ENCODE measurements around the gene ZNF512B.

The ZNF512B gene

DNA sequence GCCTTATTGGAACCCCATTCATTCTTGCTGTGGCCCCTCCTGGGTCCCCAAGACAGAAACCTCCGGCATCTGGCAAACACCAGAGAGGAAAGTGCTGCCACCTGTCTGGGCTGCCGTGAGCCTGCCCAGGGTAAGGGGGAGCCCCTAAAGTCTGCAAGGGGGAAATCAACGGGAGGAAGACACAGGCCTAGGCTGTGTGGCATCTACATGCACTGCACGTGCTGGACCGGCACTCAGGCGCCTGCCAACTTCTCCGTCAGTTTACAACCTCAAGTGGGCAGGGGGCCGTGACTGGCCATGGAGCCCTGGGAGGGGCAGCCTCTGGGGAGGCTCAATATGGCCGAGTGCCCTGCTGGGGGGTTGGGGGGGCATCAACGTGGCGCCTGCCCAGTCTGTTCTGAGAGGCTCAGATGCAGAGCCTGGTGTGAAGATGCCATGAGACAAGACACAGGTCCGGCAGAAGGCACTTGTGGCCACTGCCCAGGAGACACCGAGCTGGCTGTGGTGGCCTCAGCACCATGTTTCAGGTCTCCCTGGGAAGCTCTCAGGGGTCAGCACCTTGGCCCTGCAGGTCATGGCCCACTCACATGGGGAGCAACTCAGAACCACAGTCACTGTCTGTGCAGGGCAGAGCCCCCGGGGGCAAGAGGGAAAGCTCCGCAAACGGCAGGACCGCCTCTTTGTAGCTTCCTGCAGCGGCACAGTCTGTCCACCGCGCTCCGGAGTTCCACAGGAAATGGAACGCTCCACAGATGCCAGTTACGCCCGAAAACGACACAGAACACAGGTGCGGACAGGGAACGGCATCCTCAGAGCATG lies 21.9 kb downstream of the ZNF512B start:
- DNase-seq, result no peak

DNA sequence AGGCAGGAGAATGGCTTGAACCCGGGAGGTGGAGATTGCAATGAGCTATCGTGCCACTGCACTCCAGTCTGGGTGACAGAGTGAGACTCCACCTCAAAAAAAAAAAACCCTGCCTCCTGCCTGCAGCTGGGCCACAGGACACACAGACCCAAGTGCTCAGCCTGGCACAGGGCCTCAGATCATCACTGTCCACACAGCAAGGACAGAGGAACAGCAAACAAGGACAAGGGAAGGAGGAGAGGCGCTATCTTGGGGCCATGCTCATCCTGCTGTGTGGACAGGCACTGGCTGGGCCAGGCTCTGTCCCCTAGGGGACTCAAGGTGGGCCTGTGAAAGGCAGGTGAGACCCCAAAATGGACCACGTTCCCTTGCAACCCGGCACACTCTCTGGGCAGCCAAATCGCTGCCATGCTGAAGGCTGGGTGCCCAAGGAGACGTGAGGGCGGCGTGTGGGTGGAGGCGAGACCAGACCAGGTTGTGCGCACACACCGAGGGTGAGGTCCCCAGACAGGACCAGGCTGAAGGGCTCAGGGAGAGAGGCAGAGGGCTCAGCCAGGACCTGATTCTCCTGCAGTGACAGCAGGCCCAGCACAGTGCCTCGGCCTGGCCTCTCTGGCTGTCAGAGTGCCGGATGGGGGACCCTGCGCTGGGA lies 22.6 kb downstream of the ZNF512B start:
- DNase-seq, result no peak

DNA sequence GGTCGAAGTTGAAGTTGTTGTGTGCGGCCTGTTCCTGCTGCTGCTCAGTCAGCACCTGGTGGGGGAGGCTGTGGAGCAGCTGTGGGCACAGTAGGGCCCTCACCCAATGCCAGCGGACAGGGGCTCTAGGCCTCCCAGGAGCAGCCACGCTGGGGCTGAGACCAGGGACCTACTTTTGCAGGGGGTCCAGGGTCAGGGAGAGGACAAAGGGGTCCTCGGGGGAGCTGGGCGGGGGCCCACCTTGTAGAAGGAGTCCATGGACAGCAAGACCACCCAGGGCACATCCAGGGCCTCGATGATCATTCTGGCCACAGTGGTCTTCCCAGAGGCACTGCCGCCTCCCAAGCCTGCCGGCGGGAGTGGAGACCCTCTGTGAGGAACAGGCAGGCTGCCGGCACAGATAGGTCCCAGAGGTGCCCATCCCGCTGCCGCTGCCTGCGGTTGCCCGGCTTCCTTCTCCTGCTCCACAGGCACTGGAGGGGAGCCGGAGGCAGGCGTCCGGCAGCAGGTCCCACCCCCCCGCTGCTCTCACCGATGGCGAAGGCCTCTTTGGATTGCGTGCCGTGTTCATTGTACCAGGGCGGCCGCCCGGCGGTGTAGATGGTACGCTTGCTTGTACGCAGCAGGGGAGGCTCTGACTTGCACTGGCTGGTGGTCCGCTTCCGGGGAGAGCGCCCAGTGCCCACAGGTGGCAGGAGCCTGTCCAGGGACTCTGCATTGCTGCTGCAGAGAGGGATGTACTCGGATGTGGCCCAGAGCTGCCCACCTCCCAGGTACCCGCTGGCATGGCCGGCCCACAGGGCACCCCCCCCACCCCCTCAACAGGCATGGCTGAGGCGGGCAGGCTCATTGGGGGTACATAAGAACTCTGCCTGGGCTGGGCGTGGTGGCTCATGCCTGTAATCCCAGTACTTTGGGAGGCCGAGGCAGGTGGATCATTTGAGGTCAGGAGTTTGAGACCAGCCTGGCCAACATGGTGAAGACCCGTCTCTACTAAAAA lies 23.5 kb downstream of the ZNF512B start:
- DNase-seq, result no peak

DNA sequence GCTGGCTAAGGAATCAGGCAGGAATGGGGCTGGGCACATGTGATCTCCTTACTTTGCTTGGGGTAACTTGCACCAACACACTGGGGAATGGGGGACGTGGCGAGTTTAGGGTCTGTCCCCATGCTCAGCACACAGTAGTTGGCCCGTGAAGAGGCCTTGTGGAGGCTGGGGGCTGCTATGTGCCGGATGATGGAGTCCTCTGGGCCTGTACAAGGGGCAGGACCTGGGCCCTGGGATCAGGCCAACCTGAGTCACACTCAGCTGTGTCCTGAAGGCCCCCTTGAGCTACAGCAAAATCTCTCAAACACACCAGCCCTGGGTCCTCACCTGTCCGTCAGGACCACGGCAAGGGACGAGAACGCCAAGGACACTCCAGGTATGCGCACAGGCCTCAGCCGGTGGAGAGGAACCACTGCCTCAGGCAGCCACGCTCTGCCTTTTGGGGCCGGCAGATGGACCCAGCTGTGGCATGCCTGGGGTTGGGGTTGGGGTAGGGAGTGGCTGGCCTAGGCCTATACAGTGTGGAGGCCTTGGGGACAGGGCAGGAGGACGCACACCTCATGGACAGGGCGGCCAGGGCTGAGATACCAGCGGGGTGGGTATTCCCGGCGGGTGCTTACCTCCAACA lies 24.6 kb downstream of the ZNF512B start:
- no peak for DNase-seq

DNA sequence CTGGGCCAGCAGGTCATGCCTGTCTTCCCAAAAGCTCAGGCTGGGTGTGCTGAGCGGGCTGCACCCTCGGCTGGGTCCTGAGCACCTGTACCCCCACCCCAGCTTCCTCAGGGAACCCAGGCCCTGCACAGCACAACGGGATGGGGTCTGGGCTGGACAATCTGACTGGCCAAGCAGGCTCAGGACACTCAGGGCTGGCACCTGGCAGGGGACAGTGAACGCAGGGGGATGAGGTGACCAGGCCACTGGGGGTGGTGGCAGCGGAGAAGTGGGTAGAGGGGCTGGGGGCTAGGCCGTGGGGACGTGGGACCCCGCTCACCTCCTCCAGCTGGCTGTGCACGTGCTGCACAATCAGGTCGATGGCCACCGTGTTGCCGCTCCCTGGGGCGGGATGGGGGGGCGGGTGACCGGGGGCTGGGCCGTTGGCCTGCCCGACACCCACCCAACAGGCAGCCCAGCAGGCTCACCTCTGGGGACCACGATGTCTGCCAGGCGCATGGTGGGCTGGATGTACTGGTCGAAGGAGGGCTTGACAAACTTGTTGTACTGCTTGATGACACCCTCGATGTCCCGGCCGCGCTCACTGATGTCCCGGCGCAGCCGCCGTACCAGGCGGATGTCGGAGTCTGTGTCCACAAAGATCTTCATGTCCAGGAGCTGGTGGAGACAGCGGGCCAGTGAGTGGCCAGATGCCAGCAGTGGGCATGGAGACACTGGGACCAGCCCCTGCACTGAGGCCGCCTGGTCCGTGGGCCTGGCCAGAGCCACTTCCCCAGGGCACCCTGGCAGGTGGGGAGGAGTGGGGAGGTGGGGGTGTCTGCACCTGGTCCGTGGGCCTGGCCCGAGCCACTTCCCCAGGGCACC lies 25.4 kb downstream of the ZNF512B start:
- DNase-seq, result no peak

DNA sequence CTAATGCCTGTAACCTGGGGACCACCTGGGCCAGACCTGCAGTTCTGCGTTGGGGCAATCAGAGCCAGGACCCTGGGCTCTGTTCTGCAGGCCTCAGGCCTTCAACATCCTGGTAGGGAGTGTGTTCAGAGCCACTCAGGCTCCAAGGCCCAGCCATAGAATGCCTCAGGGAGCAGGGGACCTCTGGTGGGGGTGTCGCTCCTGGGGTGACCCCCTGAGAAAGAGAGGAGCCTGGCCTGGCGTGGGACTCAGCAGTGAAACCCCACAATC lies 26.0 kb downstream of the ZNF512B start:
- no peak for DNase-seq

DNA sequence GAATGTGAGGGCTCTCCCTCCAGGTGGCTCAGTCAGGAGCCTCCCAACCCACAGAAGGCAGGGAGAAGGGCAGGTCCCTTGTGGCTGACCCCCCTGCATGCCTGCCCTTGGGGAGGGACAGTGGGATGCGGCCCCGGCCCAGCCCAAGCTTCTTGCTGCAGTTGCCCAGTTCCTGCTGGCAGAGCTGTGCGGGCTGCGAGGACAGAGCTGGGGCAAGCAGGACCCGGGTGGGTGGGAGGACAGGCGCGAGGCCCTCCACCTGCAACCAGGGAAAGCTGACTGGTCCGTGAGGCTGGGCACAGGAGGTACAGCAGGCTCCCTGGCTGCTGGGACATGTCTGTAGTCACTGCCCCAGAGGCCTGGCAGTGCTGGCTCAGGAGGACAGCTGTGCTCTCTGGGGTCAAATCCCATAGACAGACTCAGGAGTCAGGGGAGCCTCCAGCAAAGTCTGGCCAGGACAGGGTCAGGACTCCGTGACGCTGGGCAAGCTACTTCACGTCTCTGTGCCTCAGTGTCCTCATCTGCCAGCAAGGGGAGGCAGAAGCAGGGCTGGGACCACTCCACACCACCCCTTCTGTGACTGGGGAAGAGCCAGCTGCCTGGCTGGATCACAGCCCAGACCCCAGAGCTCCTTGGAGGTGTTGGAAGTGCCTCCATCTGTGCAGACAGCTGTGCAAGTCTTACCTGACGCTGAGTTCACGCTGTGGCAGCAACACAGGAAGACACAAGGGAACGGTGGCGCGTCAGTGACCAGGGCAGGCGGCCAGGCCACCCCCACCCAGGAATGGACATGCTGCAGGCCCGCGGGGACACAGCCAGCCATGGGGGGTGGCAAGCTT lies 26.5 kb downstream of the ZNF512B start:
- DNase-seq, result peak; percentile 47

DNA sequence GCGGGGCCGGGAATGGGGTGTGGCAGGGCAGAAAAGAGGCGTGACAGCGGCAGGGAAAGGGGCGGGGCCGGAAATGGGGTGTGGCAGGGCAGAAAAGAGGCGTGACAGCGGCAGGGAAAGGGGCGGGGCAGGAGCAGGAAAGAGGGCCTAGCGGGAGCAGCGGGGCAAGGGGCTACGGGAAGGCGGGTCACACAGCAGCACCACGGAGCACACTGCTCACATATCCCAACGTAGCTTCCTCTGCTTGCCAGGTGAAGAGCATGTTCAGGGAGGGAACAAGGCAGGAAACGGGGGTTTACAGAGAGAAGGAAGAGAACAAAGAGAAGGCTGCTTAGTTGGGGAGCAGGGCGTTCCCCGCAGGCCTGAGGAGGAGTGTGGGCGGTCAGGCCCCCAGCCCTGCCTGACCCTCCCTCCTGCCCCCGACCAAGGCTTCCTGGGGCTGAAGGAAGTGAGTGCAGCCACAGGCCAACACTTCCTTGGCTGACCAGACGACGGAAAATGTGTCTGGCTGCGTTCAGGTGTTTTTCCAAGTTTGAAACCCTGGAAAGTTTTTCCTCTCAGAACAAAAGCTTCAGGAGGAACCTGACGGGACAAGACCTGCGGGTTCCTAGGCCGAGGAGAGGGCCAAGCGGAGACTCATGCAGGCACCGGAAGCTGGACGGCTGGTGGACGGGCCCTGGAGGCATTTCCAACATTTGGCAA lies 27.3 kb downstream of the ZNF512B start:
- no peak for DNase-seq

DNA sequence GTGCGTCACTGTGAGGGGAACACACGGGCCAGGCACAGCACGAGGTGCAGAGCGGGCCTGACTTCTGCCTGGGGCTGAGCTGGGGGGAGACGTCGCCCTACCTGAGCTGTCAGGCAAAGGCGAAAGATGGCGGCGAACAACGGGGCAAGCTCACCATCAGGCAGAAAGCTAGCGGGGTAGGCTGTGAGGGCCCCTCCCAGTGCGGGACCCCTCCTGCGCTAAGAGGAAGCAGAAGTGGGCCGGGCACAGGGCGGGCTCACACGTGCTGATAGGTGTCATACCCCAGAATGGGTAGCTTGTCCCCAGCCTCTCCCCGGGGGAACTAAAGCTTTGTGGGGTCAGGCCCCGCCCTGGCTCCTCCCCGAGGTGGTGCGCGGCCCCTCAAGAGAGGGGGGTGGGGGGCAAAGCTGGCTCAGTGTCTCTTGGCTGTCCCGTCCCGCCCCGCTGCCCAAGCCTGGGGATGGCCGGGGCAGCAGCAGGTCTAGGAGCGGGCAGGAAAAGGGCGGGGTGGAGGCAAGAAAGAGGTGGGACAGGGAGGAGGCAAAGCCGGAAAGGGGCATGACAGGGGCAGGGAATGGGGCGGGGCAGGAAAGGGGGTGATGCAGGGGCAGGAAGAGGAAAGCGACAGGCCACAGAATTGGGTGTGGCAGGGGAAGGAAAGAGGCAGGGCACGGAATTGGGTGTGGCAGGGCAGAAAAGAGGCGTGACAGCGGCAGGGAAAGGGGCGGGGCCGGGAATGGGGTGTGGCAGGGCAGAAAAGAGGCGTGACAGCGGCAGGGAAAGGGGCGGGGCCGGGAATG lies 28.2 kb downstream of the ZNF512B start:
- no peak for DNase-seq

DNA sequence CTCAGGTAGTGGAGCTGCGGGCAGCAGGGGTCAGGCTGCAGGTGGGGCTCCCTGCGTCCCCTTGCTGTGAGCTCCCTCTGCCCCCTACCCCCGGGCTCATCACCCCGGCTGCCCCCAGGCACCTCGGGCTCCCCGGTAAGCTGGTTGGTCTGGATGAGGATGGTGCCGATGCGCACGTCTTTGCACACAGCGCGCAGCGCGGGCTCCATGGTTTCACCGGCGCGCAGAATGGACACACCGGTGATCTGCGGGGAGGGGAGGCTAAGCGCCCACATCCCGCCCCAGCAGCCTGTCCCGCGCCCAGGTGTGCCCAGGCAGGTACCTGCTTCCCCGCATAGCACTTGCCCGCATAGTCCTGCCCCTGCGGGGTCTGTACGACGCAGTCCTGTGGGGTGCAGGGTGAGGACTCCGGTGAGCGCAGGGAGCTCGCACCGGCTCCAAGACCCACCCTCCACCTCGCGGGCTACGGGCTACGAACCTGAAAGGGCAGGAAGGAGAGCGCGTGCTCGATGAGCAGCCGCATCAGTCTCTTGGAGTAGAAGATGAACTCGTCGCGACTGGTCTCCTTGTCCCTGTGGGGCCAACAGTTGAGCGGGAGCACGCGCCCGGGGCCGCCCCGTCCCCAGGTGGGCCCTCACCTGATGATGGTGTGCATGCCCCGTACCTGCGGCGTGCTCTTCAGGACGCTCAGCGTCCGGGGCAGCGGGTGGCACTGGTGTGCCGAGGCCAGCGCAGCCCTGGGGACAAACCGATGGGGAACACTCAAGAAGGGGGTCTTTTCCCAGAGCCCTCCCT lies 29.1 kb downstream of the ZNF512B start:
- no peak for DNase-seq

DNA sequence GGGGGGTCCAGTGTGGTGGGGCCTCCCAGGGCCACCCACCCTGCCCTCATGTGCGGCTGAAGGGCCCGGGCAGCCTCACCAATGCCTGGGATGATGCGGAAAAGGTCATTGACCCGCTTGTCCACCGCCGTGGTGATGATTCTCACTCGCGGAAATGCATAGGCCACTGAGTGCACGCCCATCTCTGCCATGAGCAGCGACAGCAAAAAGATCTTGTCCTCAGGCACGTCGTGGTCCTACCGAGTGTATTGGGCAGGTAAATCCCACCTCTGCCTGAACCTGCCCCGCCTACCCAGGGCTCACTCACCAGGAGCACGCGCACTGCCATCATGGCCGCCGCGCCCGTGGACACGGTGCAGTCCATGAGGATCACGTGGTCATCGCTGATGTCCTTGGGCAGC lies 29.7 kb downstream of the ZNF512B start:
- DNase-seq, result no peak

DNA sequence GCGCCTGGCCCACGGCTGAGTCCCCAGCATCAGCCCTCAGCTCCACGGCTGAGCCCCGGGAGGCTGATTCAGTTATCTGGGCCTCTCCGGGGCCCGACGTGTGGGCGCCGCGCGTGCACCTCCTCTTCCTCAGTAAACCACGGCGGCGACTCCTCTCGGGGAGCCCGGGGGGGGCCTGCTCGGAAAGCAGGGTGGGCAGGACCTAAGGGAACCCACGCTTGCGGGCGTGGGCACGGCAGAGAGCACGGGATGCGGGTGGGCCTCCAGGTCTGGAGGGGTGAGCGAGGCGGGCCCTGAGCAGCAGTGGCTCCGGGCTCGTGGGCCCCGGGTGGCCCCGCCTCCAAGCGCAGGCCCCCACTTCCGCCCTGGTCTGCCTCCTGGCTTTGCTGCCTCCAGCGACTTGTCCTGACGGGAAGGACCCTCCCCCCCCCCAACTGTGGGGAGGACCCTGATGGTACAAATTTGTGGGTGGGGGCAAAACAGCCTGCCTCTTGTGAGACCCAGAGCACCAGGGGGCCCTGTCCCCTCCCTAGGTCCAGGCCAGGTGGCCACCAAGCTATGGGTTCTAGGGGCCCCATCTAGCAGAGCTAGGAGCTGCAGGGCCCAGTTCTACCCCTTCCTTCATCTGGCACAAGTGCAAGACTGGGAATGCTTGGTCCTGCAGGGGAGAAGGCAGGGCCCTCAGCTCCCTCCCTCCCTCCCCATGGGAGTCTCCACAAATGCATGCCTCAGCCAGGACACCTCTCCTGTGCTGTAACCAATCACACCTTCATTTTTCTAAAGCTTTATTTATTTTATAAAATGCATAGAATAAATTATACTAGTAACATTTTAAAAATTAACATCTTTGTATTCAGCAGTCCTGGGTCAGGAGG lies 30.4 kb downstream of the ZNF512B start:
- no peak for DNase-seq

DNA sequence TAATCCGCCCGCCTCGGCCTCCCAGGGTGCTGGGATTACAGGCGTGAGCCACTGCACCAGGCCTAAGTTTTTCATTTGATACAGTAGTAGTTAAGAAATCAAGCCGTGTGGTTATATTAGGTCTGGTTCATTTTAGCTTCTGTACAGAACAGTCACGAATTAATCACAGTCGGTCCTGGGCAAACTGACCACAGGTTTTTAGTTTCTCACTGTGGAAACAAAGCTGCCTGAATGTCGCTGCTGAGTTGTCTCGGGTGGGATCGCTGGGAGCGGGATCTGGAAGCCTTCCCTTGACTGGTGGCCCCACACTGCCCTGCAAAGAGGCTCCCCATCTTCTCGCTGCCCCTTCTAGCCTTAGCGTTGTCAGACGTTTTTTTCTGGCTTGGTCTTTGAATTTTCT lies 32.1 kb downstream of the ZNF512B start:
- DNase-seq, result no peak

DNA sequence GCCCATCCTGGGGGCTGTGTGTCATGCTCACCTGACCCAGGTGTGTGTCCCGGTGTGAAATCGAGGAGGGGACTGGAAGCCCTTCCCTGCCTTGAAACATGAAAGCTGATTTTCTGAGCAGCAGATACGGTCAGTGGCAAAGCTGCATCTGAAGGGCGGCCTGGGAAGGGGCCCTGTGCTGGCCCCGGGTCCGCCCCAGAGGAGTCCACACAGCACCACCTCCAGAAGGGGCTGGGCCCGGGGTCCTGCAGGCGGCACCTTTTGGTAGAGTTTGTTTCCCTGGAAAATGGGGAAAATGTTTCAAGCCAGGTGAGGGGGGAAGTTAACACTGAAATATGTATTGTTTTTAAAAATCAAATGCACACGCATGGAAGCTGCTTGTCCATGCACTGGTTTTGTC lies 34.3 kb downstream of the ZNF512B start:
- no peak for DNase-seq

DNA sequence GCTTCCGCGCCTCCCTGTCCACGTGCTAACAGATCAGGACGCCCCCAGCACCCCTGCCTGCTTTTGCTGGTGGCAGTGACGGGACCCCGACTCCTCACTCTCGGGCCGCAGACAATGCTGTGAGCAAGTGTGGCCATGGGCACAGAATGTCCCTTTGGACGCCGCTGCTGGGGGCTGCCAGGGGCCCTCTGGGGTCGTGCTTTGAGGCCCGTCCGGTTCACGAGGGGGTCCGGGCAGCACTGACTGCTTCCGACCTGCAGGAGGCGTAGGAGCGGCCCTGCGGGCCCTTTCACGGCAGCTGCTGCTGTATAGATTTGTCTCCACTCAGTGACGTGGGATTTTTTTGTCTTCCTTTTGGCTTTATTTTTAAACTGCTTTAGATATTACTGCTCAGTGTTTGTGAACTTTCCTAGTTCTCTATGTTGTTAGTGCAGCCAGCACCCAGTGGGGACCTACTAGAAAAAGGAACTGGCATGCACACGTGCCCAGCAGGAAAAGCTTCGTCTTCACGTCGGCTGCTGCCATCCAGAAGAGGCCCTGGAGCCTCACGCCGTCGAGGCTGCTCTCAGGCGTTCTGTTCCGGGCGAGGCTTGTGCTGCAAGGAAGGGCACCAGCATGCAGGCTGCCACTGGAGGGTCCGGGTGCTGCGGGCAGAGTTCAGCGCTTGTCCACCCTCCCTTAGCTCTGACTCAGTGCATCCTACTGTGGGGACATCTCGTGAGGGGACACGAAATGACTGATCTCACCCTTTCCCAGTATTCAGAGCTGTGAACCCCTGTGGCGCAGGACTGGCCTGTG lies 35.3 kb downstream of the ZNF512B start:
- DNase-seq, result no peak

DNA sequence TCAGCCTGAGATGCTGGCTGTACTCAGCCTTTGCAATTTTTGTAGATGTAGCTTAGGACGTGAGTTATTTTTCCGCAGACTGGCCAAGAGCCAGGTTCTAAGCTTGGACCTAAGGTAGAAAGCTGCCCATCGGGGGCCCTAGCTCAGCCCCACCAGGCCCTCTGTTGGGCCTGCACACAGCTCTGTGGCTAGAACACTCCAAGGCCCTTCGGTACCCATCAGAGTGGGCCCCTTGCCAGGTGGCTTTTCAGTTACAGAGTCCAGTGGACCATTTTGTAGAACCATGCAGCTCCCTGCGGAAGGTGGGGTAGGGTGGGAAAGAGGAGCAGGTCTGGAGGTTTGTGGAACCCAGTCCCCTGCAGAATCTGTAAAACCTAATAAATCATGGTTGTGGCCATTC lies 36.1 kb downstream of the ZNF512B start:
- no peak for DNase-seq

DNA sequence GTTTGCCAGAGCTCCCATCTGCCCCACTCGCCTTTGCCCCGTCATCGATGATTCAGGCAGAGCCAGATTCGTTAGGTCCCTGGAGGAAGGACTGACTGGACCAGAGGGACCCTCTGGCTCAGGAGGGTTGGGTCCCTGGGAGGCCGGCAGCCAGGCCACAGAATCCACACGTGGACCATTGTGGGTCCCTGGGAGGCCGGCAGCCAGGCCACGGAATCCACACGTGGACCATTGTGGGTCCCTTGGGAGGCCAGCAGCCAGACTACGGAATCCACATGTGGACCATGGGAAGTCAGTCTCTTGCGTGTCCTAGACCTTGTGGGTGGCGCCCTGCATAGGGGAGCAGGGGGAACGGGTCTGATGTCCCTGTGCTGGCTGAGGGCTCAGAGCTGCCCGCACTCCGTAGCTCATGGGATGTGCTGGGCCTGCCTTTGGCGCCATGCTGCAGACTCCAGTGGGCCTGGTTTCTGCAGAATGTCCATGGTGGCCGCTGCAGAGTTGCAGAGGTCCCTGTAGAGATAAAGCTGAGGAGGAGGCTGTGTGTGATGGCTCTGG lies 37.0 kb downstream of the ZNF512B start:
- no peak for DNase-seq

Data from NCI-H1694 treated with DMSO at 0.1 percent for 48 hours (cell line).